Neuronal stem cell (in vitro differentiated cells): ENCODE data around the gene DRC7.

ENCODE experiments used
- DNase-seq: peaks from one replicate; pipeline ENCODE4 v3.0.0-alpha.2; 2013; ENCODE audit warnings: low spot score
- H2AFZ ChIP-seq: one replicate; pipeline ENCODE4 v1.6.1; 2013; ENCODE audit warnings: mild to moderate bottlenecking, low read length, inconsistent platforms
- H2AK5ac ChIP-seq: 2 replicates; pipeline ENCODE4 v1.6.1; 2013; ENCODE audit warnings: low read depth, mild to moderate bottlenecking, inconsistent platforms, low read length, moderate library complexity, mixed read lengths
- H2BK120ac ChIP-seq: 2 replicates; pipeline ENCODE4 v1.6.1; 2013; ENCODE audit warnings: low read depth, mild to moderate bottlenecking, inconsistent platforms, low read length, moderate library complexity, mixed read lengths
- H2BK12ac ChIP-seq: one replicate; pipeline ENCODE4 v1.6.1; 2013; ENCODE audit warnings: low read length, inconsistent platforms
- H2BK15ac ChIP-seq: 2 replicates; pipeline ENCODE4 v1.6.1; 2013; ENCODE audit warnings: mild to moderate bottlenecking, low read length, inconsistent platforms, mixed read lengths
- H2BK5ac ChIP-seq: one replicate; pipeline ENCODE4 v1.6.1; 2013; ENCODE audit warnings: inconsistent platforms, mild to moderate bottlenecking, low read length, moderate library complexity
- H3K14ac ChIP-seq: one replicate; pipeline ENCODE4 v1.6.1; 2013; ENCODE audit warnings: low read length, inconsistent platforms
- H3K18ac ChIP-seq: 2 replicates; pipeline ENCODE4 v1.6.1; 2013; ENCODE audit warnings: low read length, inconsistent platforms
- H3K23ac ChIP-seq: 2 replicates; pipeline ENCODE4 v1.6.1; 2013; ENCODE audit warnings: low read depth, mild to moderate bottlenecking, mixed read lengths, low read length, inconsistent platforms; ENCODE audit not compliant: poor library complexity
- H3K27ac ChIP-seq: replicated peaks from 3 replicates; pipeline ENCODE4 v1.5.1; 2013; ENCODE audit warnings: low read length, inconsistent platforms
- H3K27me3 ChIP-seq, 3 experiments: 2 replicates each; pipeline ENCODE4 v1.6.1; 2013; ENCODE audit warnings: low read length in 3 of 3, mild to moderate bottlenecking in 2 of 3, inconsistent platforms in 1 of 3, low read depth in 1 of 3, mixed read lengths in 1 of 3, moderate library complexity in 1 of 3; ENCODE audit not compliant: control insufficient read depth in 3 of 3, insufficient read depth in 3 of 3
- H3K36me3 ChIP-seq, 2 donors: replicated peaks in 1 of 2; 2 replicates each; pipeline ENCODE4 v1.6.1; 2013; ENCODE audit warnings: low read length in 2 of 2; ENCODE audit not compliant: control insufficient read depth in 2 of 2, insufficient read depth in 2 of 2
- H3K4ac ChIP-seq: 2 replicates; pipeline ENCODE4 v1.6.1; 2013; ENCODE audit warnings: inconsistent platforms, mild to moderate bottlenecking, low read length, moderate library complexity
- H3K4me1 ChIP-seq, 2 donors: 1 replicate in 1 of 2; 2 replicates in 1 of 2; pipeline ENCODE4 v1.6.1; 2013; ENCODE audit warnings: low read length in 2 of 2, low read depth in 1 of 2; ENCODE audit not compliant: control insufficient read depth in 2 of 2, insufficient read depth in 1 of 2
- H3K4me2 ChIP-seq: one replicate; pipeline ENCODE4 v1.6.1; 2013; ENCODE audit warnings: mild to moderate bottlenecking, low read length, inconsistent platforms; ENCODE audit not compliant: insufficient read depth, poor library complexity, severe bottlenecking
- H3K4me3 ChIP-seq, 2 donors: 2 replicates each; pipeline ENCODE4 v1.5.1; 2013; ENCODE audit warnings: low read length in 2 of 2, mild to moderate bottlenecking in 2 of 2, inconsistent platforms in 1 of 2, moderate library complexity in 1 of 2
- H3K79me1 ChIP-seq: one replicate; pipeline ENCODE4 v1.6.1; 2013; ENCODE audit warnings: low read depth, mild to moderate bottlenecking, inconsistent platforms, low read length, moderate library complexity
- H3K9ac ChIP-seq: one replicate; pipeline ENCODE4 v1.6.1; 2013; ENCODE audit warnings: mild to moderate bottlenecking, low read depth, low read length, inconsistent platforms; ENCODE audit not compliant: poor library complexity
- H3K9me3 ChIP-seq, 2 donors: replicated peaks in 1 of 2; 2 replicates each; pipeline versions ENCODE3 to v1.6.1; 2013; ENCODE audit warnings: low read length in 2 of 2, mild to moderate bottlenecking in 2 of 2, inconsistent platforms in 1 of 2, low read depth in 1 of 2, mixed read lengths in 1 of 2, moderate library complexity in 1 of 2; ENCODE audit not compliant: control insufficient read depth in 2 of 2, insufficient read depth in 1 of 2
- H4K8ac ChIP-seq: one replicate; pipeline ENCODE4 v1.6.1; 2013; ENCODE audit warnings: low read depth, mild to moderate bottlenecking, inconsistent platforms, low read length, moderate library complexity
- H4K91ac ChIP-seq: one replicate; pipeline ENCODE4 v1.6.1; 2013; ENCODE audit warnings: low read length, low read depth, mild to moderate bottlenecking, inconsistent platforms; ENCODE audit not compliant: poor library complexity
- WGBS, 2 donors: extraction: QIAGEN DNeasy Blood & Tissue Kit; methylation state at CpG; one replicate each; pipeline ENCODE4 v1.1.7; 2013; ENCODE audit warnings: missing lambda C conversion rate in 2 of 2, mixed read lengths in 1 of 2; ENCODE audit not compliant: insufficient read length in 2 of 2, insufficient replicate concordance in 1 of 2; ENCODE audit errors: extremely low coverage in 2 of 2; 5-methylcytosine and 5-hydroxymethylcytosine counted together

DRC7 gene

GRCh38 chr16:57739756-57740422 lies 45.3 kb downstream of the DRC7 start:
- Histone ChIP-seq H3K36me3 (peaks cover 11 to 56% of the 10 kb centered on the region in 2 donors), H3K27ac (no peak overlapping the region), H3K4me2 (no peak overlapping the region), H2AK5ac (no peak overlapping the region), H2BK12ac (no peak overlapping the region), H2AFZ (no peak overlapping the region), H3K23ac (no peak overlapping the region), H3K9ac (no peak overlapping the region), H3K4me3 (no peak overlapping the region), H3K4me1 (peaks cover 9 to 10% of the 10 kb centered on the region in 2 donors), H4K91ac (no peak overlapping the region), H3K18ac (no peak overlapping the region), H4K8ac (no peak overlapping the region), H3K9me3 (no peaks in the 10 kb centered on the region), H3K14ac (no peak overlapping the region), H2BK15ac (no peak overlapping the region), H3K79me1 (no peaks in the 10 kb centered on the region), H2BK120ac (no peak overlapping the region), H3K27me3 (no peaks in the 10 kb centered on the region), H3K4ac (no peak overlapping the region), H2BK5ac (no peak overlapping the region)
- no CpG with 5 or more reads among the region's 18 CpGs for WGBS, 2 donors
- no peak for DNase-seq

- no peak for DNase-seq
- Histone ChIP-seq H2BK12ac (no peak overlapping the region), H3K4me3 (no peak overlapping the region), H3K36me3 (peaks cover 11 to 56% of the 10 kb centered on the region in 2 donors), H2BK15ac (no peak overlapping the region), H4K91ac (no peak overlapping the region), H3K79me1 (no peaks in the 10 kb centered on the region), H3K4ac (no peak overlapping the region), H2BK5ac (no peak overlapping the region), H3K23ac (no peak overlapping the region), H2AK5ac (no peak overlapping the region), H3K9me3 (no peaks in the 10 kb centered on the region), H3K27me3 (no peaks in the 10 kb centered on the region), H3K14ac (no peak overlapping the region), H4K8ac (no peak overlapping the region), H3K9ac (no peak overlapping the region), H2AFZ (no peak overlapping the region), H3K27ac (no peak overlapping the region), H3K18ac (no peak overlapping the region), H2BK120ac (no peak overlapping the region), H3K4me2 (no peak overlapping the region), H3K4me1 (peaks cover 9 to 10% of the 10 kb centered on the region in 2 donors)
- WGBS, 2 donors = no CpG with 5 or more reads among the region's 24 CpGs
Observed at GRCh38 chr16:57740423-57741071, 45.9 kb downstream of the DRC7 start.

DNA sequence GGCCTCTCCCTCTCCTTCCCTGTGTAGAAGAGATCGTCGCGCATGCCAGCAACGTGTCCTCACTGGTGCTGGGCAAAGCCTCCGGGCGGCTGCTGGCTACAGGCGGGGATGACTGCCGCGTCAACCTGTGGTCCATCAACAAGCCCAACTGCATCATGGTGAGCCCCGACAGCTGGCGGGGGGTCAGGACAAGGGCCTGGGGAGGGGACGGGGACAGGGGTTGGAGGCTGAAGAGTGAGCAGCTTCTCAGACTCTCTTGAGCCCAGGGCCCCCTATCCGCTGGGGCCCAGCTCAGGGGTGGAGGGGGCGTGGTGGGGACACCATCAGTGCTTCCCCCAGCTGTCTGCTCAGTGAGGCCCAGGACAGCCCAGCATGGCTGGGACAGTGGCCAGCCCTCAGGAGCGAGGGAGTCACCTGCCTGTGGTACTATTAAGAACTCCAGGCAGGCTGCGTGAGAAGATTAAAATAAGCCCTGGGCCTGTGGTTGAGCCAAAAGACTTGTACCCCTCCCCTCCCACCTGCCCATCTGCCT lies 47.1 kb downstream of the DRC7 start:
- no CpG with 5 or more reads among the region's 16 CpGs for WGBS, 2 donors
- Histone ChIP-seq H3K9me3 (no peaks in the 10 kb centered on the region), H3K23ac (no peak overlapping the region)

GRCh38 chr16:57742543-57742942 lies 47.9 kb downstream of the DRC7 start:
- Histone ChIP-seq H3K4me3 (no peak overlapping the region), H2AFZ (no peak overlapping the region), H3K27ac (no peak overlapping the region), H3K4me1 (peaks cover 0 to 5% of the 10 kb centered on the region in 2 donors), H2BK5ac (no peak overlapping the region), H2BK15ac (no peak overlapping the region), H3K23ac (no peak overlapping the region), H3K27me3 (no peaks in the 10 kb centered on the region), H2BK12ac (no peak overlapping the region), H3K4me2 (no peak overlapping the region), H3K36me3 (peaks cover 11 to 58% of the 10 kb centered on the region in 2 donors), H3K9me3 (no peaks in the 10 kb centered on the region), H3K79me1 (no peaks in the 10 kb centered on the region), H4K8ac (no peak overlapping the region), H2AK5ac (no peak overlapping the region), H3K9ac (no peak overlapping the region), H2BK120ac (no peak overlapping the region), H4K91ac (no peak overlapping the region), H3K14ac (no peak overlapping the region), H3K4ac (no peak overlapping the region), H3K18ac (no peak overlapping the region)
- WGBS, 2 donors = no CpG with 5 or more reads among the region's 4 CpGs
- no peak for DNase-seq

More for the DNA sequence above, 47.1 kb downstream of the DRC7 start:
- H3K14ac ChIP-seq = no peak overlapping the region
- H3K4ac ChIP-seq = no peak overlapping the region
- no peak overlapping the region for H3K18ac ChIP-seq
- H3K79me1 ChIP-seq = no peaks in the 10 kb centered on the region
- H2BK5ac ChIP-seq = no peak overlapping the region
- H3K4me2 ChIP-seq = no peak overlapping the region
- DNase-seq = no peak
- H3K27ac ChIP-seq = no peak overlapping the region
- H4K91ac ChIP-seq = no peak overlapping the region
- no peak overlapping the region for H2AK5ac ChIP-seq
- no peak overlapping the region for H4K8ac ChIP-seq
- no peak overlapping the region for H2BK12ac ChIP-seq
- H3K4me1 ChIP-seq = peaks cover 2 to 7% of the 10 kb centered on the region in 2 donors
- H3K4me3 ChIP-seq = no peak overlapping the region
- H2BK120ac ChIP-seq = no peak overlapping the region
- no peaks in the 10 kb centered on the region for H3K27me3 ChIP-seq
- no peak overlapping the region for H2AFZ ChIP-seq
- no peak overlapping the region for H2BK15ac ChIP-seq
- H3K9ac ChIP-seq = no peak overlapping the region
- H3K36me3 ChIP-seq = peaks cover 11 to 59% of the 10 kb centered on the region in 2 donors
